Liver (tissue), 2 donors: ENCODE results near the gene CDK8.

Source experiments
- CTCF ChIP-seq: fragments of 150-350 bp; IDR thresholded peaks from 2 replicates; pipeline ENCODE4 v1.5.1; 2017; ENCODE audit warnings: improper control_type of control experiment, low read depth, low read length; ENCODE audit not compliant: missing input control
- REST ChIP-seq: IDR thresholded peaks from 2 replicates; pipeline ENCODE4 v1.6.1; 2016; ENCODE audit warnings: antibody characterized with exemption, mild to moderate bottlenecking
- donor health status: healthy.

- TF ChIP-seq CTCF (no peak), REST (no peak)
These were observed 128.9 kb downstream of the CDK8 start for GRCh38 chr13:26382835-26383234.
